ENCODE measurements around the gene FBXO21.
"Not testable (repeated sequence)": the region's sequence is repeated elsewhere in the genome, so short reads cannot be mapped to it uniquely, and the experiment has no call there.

Gene FBXO21

GRCh38 chr12:117100851-117101673 lies 89.2 kb downstream of the FBXO21 start:
- no peak for DNase-seq

GRCh38 chr12:117100251-117100650 lies 90.0 kb downstream of the FBXO21 start:
- DNase-seq = no peak

- DNase-seq = no peak
These were observed 91.7 kb downstream of the FBXO21 start for GRCh38 chr12:117098361-117099217.

- DNase-seq = no peak
These were observed 92.3 kb downstream of the FBXO21 start for GRCh38 chr12:117098024-117098360.

GRCh38 chr12:117097159-117097558 lies 93.1 kb downstream of the FBXO21 start:
- DNase-seq = no peak

GRCh38 chr12:117096501-117097042 lies 93.7 kb downstream of the FBXO21 start:
- DNase-seq = no peak

- DNase-seq = not testable (repeated sequence)
These were observed 95.1 kb downstream of the FBXO21 start for GRCh38 chr12:117095191-117095590.

- DNase-seq = no peak
These were observed 96.2 kb downstream of the FBXO21 start for GRCh38 chr12:117093918-117094630.

- DNase-seq = no peak
These were observed 96.8 kb downstream of the FBXO21 start for GRCh38 chr12:117093431-117093830.

GRCh38 chr12:117092886-117093285 lies 97.4 kb downstream of the FBXO21 start:
- no peak for DNase-seq

GRCh38 chr12:117092511-117092780 lies 97.8 kb downstream of the FBXO21 start:
- no peak for DNase-seq
